Renal cortical epithelial cell (primary cell): ENCODE data around the gene ATRN. TPM values are rescaled to one million over a fixed set of nuclear protein-coding genes. Genes with fewer than 3 reads are reported as not detected.
"Not testable (repeated sequence)": the region's sequence is repeated elsewhere in the genome, so short reads cannot be mapped to it uniquely, and the experiment has no call there.

Source experiments
- DNase-seq: peaks from one replicate; pipeline ENCODE4 v3.0.0-alpha.2; 2011; ENCODE audit warnings: low read depth
- total RNA-seq: library from RNA; depleted of rRNA; stranded (reverse); fragments of >200 nt; gene quantifications from 2 replicates; pipeline ENCODE4 v1.2.3, GENCODE V29; 2014

Gene ATRN
- total RNA-seq, 1 donor from 2014 or later: 66.1 TPM

- DNase-seq: peak; percentile 57
These were observed 92.8 kb downstream of the ATRN start for GRCh38 chr20:3563548-3564177.

GRCh38 chr20:3565851-3566250 is 95.0 kb downstream of the ATRN start:
- no peak for DNase-seq

- DNase-seq: no peak
These were observed 101.3 kb downstream of the ATRN start for GRCh38 chr20:3572151-3572550.

GRCh38 chr20:3576363-3576762 is 105.5 kb downstream of the ATRN start:
- no peak for DNase-seq

- DNase-seq: no peak
These were observed 106.5 kb downstream of the ATRN start for GRCh38 chr20:3577366-3577765.

GRCh38 chr20:3580412-3580811 is 109.6 kb downstream of the ATRN start:
- no peak for DNase-seq

GRCh38 chr20:3583765-3584164 is 112.9 kb downstream of the ATRN start:
- DNase-seq: no peak

- DNase-seq: no peak
These were observed 115.3 kb downstream of the ATRN start for GRCh38 chr20:3586093-3586492.

GRCh38 chr20:3590164-3590563 is 119.3 kb downstream of the ATRN start:
- DNase-seq: no peak

- DNase-seq: no peak
These were observed 122.1 kb downstream of the ATRN start for GRCh38 chr20:3592931-3593330.

GRCh38 chr20:3595541-3595940 is 124.7 kb downstream of the ATRN start:
- DNase-seq: no peak

GRCh38 chr20:3603108-3603507 is 132.3 kb downstream of the ATRN start:
- DNase-seq: no peak

GRCh38 chr20:3605386-3605886 is 134.6 kb downstream of the ATRN start:
- not testable (repeated sequence) for DNase-seq

- no peak for DNase-seq
These were observed 135.2 kb downstream of the ATRN start for GRCh38 chr20:3606021-3606420.

GRCh38 chr20:3611901-3612300 is 141.1 kb downstream of the ATRN start:
- DNase-seq: no peak

- no peak for DNase-seq
These were observed 142.2 kb downstream of the ATRN start for GRCh38 chr20:3612795-3613572.

GRCh38 chr20:3613821-3614440 is 143.1 kb downstream of the ATRN start:
- DNase-seq: no peak

- no peak for DNase-seq
These were observed 143.6 kb downstream of the ATRN start for GRCh38 chr20:3614466-3614865.

- not testable (repeated sequence) for DNase-seq
These were observed 144.5 kb downstream of the ATRN start for GRCh38 chr20:3615171-3615840.

GRCh38 chr20:3616250-3616649 is 145.4 kb downstream of the ATRN start:
- DNase-seq: peak; percentile 61

- DNase-seq: no peak
These were observed 150.3 kb downstream of the ATRN start for GRCh38 chr20:3621111-3621510.

GRCh38 chr20:3622406-3622805 is 151.6 kb downstream of the ATRN start:
- peak; percentile 52 for DNase-seq
